ENCODE measurements around the gene ARHGAP26. TPM values are rescaled to one million over a fixed set of nuclear protein-coding genes. Genes with fewer than 3 reads are reported as not detected.

The ARHGAP26 gene
- total RNA-seq, 2 experiments from 2014 or later: 12.8 to 15.4 TPM

DNA sequence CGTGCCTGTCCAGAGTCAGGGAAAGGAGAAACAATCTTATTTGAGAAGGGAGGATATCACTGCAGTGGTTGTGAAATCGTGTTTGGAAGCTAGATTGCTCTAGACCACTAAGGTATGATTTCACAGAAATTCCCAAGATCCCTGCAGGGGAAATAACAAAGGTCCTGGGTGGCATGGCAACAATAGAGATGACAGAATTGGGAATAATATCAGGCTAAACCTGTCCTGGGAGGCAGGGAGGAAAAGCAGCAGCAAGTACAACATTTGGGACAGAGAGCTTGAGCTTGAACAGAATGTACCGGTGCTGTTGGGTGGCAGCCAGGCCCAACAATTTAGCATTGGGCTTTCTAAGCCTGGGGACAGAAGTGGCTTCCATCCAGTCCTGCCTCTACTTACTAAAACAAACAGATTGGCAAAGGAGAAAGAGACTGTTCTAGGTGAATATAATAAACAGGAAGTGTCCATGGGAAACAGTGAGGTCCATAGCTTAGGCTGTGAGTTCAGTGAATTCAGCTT lies 17.0 kb upstream of the ARHGAP26 start:
- Mint-ChIP-seq H3K4me3 (no peak overlapping the region), H3K27me3 (no peaks in the 10 kb centered on the region), H3K9me3 (ENCODE audit: low read depth) (no peaks in the 10 kb centered on the region), H3K36me3 (ENCODE audit: low read depth) (no peaks in the 10 kb centered on the region), H3K4me1 (peaks cover 21% of the 10 kb centered on the region), H3K27ac (no peak overlapping the region)
- CTCF ChIA-PET: interaction anchor here (0.7 to 10.9 kb wide), 10 partner anchors 10 to 144 kb away, joined by 3 to 229 read pairs (median 8); partner anchors contain the start of gene ARHGAP26
- POLR2A ChIA-PET: interaction anchor here (1.4 kb wide), 1 partner anchor 16 kb away, joined by 3 read pairs; no protein-coding TSS in a partner anchor
- intact Hi-C loops (cut with DNase I, micrococcal nuclease): no loop called here
- ATAC-seq: no peak
- no peak for DNase-seq

- Mint-ChIP-seq H3K4me3 (no peak overlapping the region), H3K4me1 (peaks cover 25% of the 10 kb centered on the region), H3K27ac (no peak overlapping the region), H3K27me3 (no peaks in the 10 kb centered on the region), H3K36me3 (ENCODE audit: low read depth) (no peaks in the 10 kb centered on the region), H3K9me3 (ENCODE audit: low read depth) (no peaks in the 10 kb centered on the region)
- intact Hi-C loops (cut with DNase I, micrococcal nuclease): no loop called here
- ATAC-seq (no peak), DNase-seq (no peak)
- ChIA-PET CTCF (interaction anchor here (0.6 to 10.9 kb wide), 9 partner anchors 9 to 819 kb away, joined by 3 to 229 read pairs (median 7); partner anchors contain the start of gene ARHGAP26), POLR2A (interaction anchor here (1.4 kb wide), 1 partner anchor 16 kb away, joined by 3 read pairs; no protein-coding TSS in a partner anchor)
These were observed 16.1 kb upstream of the ARHGAP26 start for GRCh38 chr5:142754031-142754430.

- Mint-ChIP-seq H3K4me1 (peaks cover 16% of the 10 kb centered on the region), H3K9me3 (ENCODE audit: low read depth) (no peaks in the 10 kb centered on the region), H3K4me3 (no peak overlapping the region), H3K36me3 (ENCODE audit: low read depth) (no peaks in the 10 kb centered on the region), H3K27me3 (no peaks in the 10 kb centered on the region), H3K27ac (no peak overlapping the region)
- ChIA-PET POLR2A (no interaction called here), CTCF (no interaction called here)
- no peak for ATAC-seq
- intact Hi-C loops (cut with DNase I, micrococcal nuclease): no loop called here
- DNase-seq: no peak
These were observed 13.6 kb upstream of the ARHGAP26 start for GRCh38 chr5:142756576-142756975.

DNA sequence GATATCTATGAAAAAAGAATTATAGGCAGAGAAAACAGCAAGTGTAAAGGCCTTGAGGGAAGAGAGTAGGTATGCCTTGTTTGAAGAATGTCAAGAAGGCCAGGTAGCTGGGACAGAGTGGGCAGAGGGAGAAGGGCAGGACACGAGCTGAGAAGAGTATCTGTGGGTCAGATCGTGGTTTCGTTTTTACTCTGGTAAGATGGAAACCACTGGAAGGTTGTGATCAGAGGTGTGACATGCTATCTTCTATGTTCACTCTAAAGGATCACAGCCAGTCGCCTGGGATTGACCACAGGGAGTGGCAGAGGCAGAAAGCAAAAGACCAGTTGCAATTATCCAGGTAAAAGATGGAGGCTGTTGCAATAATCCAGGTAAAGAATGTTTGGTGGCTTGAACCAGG lies 12.6 kb upstream of the ARHGAP26 start:
- ChIA-PET POLR2A (interaction anchor here (0.7 kb wide), 1 partner anchor 881 kb away, joined by 3 read pairs; no protein-coding TSS in a partner anchor), CTCF (no interaction called here)
- no peak for DNase-seq
- Mint-ChIP-seq H3K4me1 (peaks cover 16% of the 10 kb centered on the region), H3K27me3 (no peaks in the 10 kb centered on the region), H3K9me3 (ENCODE audit: low read depth) (no peaks in the 10 kb centered on the region), H3K36me3 (ENCODE audit: low read depth) (no peaks in the 10 kb centered on the region), H3K27ac (no peak overlapping the region), H3K4me3 (no peak overlapping the region)
- intact Hi-C loops (cut with DNase I, micrococcal nuclease): no loop called here
- ATAC-seq: no peak

DNA sequence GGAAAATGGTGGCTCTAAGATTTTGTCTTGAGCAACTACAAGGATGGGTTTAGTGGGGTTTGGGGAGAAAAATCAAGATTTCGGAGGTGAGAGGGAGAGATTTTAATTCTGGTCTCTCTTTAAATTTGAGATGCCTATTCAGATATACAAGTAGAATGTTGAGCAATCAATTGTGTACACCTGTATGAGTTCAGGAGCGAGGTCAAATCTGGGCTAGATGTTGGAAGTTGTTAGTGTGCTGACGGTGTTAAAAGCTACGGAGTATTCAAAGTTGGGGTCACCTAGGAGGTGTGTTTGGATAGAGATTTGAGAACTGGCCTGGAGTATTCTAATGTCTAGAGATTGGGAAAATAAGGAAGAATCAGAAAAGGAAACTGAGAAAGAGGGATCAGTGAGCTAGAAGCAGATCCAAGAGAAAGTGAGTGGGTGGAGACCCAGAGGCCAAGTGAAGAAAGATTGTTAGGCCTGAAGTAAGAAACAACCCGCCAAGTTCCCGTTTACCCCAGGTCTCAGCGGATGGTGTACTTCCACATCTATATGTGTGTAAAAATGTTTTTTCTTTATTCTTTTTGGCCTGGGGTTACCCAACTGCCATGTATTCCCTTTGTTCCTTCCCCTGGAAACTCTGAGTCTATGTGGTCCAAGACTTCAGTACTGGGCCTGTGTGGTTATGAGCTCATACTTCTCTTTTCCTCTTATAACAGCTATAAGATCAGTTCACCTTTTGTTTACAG lies 11.9 kb upstream of the ARHGAP26 start:
- CTCF ChIA-PET: interaction anchor here (0.7 to 1.1 kb wide), 3 partner anchors 45 to 130 kb away, joined by 3 to 4 read pairs (median 4); no protein-coding TSS in a partner anchor
- POLR2A ChIA-PET: interaction anchor here (0.7 kb wide), 1 partner anchor 881 kb away, joined by 3 read pairs; no protein-coding TSS in a partner anchor
- no peaks in the 10 kb centered on the region for H3K36me3 Mint-ChIP-seq (ENCODE audit: low read depth)
- H3K9me3 Mint-ChIP-seq (ENCODE audit: low read depth): no peaks in the 10 kb centered on the region
- peaks cover 16% of the 10 kb centered on the region for H3K4me1 Mint-ChIP-seq
- no peaks in the 10 kb centered on the region for H3K27me3 Mint-ChIP-seq
- DNase-seq (no peak), ATAC-seq (peak; percentile 80)
- intact Hi-C loops (cut with DNase I, micrococcal nuclease): no loop called here
- no peak overlapping the region for H3K4me3 Mint-ChIP-seq
- H3K27ac Mint-ChIP-seq: peak overlapping the region; percentile 2

DNA sequence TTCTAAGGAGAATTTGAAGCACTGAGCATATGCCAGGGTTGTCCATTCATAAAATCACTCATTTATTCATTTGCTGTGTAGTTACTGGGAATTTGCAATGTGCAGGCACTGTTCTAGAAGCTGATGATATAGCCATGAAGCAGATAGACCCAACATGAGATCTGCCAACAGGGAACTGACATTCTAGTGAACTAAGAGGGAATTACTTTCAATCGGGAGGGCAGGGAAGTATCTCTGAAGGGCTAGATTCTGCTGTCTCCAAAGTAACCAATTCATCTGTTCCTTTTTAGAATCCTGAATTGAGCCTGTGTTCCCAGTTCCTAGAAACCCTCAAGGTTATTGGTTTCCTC lies 11.4 kb upstream of the ARHGAP26 start:
- H3K4me1 Mint-ChIP-seq: peaks cover 16% of the 10 kb centered on the region
- no peaks in the 10 kb centered on the region for H3K36me3 Mint-ChIP-seq (ENCODE audit: low read depth)
- POLR2A ChIA-PET: no interaction called here
- DNase-seq (no peak), ATAC-seq (no peak)
- H3K27me3 Mint-ChIP-seq: no peaks in the 10 kb centered on the region
- intact Hi-C loops (cut with DNase I, micrococcal nuclease): no loop called here
- no peak overlapping the region for H3K4me3 Mint-ChIP-seq
- CTCF ChIA-PET: interaction anchor here (0.7 to 1.1 kb wide), 3 partner anchors 45 to 130 kb away, joined by 3 to 4 read pairs (median 4); no protein-coding TSS in a partner anchor
- no peaks in the 10 kb centered on the region for H3K9me3 Mint-ChIP-seq (ENCODE audit: low read depth)
- no peak overlapping the region for H3K27ac Mint-ChIP-seq

DNA sequence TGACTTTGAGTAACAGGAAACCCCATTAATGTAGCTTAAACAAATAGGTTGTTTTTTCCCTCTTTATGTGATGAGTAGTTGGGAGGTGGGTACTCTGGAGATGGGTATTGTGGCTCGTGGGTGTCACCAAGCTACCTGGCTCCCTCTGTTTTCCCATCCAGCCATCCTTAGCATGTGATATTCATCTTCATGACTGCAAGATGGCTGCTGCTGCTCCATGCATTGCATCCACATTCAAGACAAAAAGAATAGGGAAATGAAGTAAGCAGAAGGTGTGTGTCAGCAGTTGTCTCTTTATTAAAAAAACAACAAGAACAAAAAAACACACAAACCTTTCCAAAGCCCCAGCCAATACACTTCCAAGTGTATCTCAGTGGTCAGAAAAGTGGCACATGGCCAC lies 6.5 kb upstream of the ARHGAP26 start:
- peaks cover 1% of the 10 kb centered on the region for H3K4me1 Mint-ChIP-seq
- ATAC-seq: no peak

DNA sequence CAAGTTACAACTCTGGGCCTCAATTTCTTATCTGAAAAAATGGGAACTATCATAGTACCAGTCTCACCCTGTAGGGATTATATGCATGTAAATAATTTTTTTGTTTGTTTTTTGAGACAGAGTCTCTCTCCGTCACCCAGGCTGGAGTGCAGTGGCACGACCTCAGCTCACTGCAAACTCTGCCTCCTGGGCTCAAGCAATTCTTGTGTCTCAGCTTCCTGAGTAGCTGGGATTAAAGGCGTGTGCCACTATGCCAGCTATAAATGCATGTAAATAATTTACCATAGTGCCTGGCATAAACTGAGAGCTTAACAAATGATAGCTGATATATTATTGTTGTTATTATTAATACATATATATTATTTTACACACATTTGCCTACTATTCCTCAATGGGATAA lies 3.0 kb upstream of the ARHGAP26 start:
- ChIA-PET CTCF (interaction anchor here (1.1 to 8.2 kb wide), 7 partner anchors 16 to 121 kb away, joined by 4 to 75 read pairs (median 6); no protein-coding TSS in a partner anchor), POLR2A (interaction anchor here (1.0 kb wide), 1 partner anchor 33 kb away, joined by 3 read pairs; no protein-coding TSS in a partner anchor)
- Mint-ChIP-seq H3K36me3 (ENCODE audit: low read depth) (no peaks in the 10 kb centered on the region), H3K27ac (no peak overlapping the region), H3K4me1 (peaks cover 18% of the 10 kb centered on the region), H3K9me3 (ENCODE audit: low read depth) (no peaks in the 10 kb centered on the region), H3K27me3 (no peaks in the 10 kb centered on the region), H3K4me3 (no peak overlapping the region)
- intact Hi-C loops (cut with DNase I, micrococcal nuclease): no loop called here
- DNase-seq: no peak
- no peak for ATAC-seq

More for the DNA sequence above, 6.5 kb upstream of the ARHGAP26 start:
- intact Hi-C loops (cut with DNase I, micrococcal nuclease): no loop called here
- Mint-ChIP-seq H3K27me3 (no peaks in the 10 kb centered on the region), H3K9me3 (ENCODE audit: low read depth) (no peaks in the 10 kb centered on the region), H3K36me3 (ENCODE audit: low read depth) (no peaks in the 10 kb centered on the region), H3K4me3 (no peak overlapping the region), H3K27ac (no peak overlapping the region)
- DNase-seq: no peak
- POLR2A ChIA-PET: no interaction called here
- CTCF ChIA-PET: interaction anchor here (0.8 to 2.5 kb wide), 6 partner anchors 9 to 116 kb away, joined by 3 to 11 read pairs (median 4); no protein-coding TSS in a partner anchor

DNA sequence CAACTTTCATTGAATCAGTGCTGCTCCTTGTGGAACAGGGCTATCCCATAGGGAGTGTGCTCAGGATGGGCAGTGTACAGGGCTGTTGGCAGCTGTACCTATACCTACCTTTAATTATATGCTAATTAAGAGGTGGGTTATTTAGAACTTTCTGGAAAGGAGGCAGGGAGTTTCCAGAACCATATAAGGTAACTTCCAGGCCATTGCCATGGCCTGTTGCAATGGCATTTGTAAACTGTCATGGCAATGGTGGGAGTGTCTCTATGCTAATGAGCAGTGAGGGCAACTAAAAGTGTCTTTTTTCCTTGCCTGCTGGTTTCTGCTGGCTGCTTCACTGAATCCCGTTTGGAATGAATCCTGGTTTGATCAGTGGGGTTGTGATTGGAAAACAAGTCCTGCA lies 2.3 kb upstream of the ARHGAP26 start:
- H3K27ac Mint-ChIP-seq: no peak overlapping the region
- ATAC-seq (no peak), DNase-seq (no peak)
- H3K27me3 Mint-ChIP-seq: no peaks in the 10 kb centered on the region
- ChIA-PET CTCF (interaction anchor here (0.7 to 8.2 kb wide), 8 partner anchors 15 to 113 kb away, joined by 3 to 75 read pairs (median 6); no protein-coding TSS in a partner anchor), POLR2A (interaction anchor here (1.0 kb wide), 1 partner anchor 32 kb away, joined by 3 read pairs; no protein-coding TSS in a partner anchor)
- no peak overlapping the region for H3K4me3 Mint-ChIP-seq
- intact Hi-C loops (cut with DNase I, micrococcal nuclease): loop anchor here in 1 of 2 experiments (2.0 kb wide), 1 partner anchor 15 kb away; no protein-coding TSS in a partner anchor
- H3K9me3 Mint-ChIP-seq (ENCODE audit: low read depth): no peaks in the 10 kb centered on the region
- no peaks in the 10 kb centered on the region for H3K36me3 Mint-ChIP-seq (ENCODE audit: low read depth)
- H3K4me1 Mint-ChIP-seq: peaks cover 25% of the 10 kb centered on the region

DNA sequence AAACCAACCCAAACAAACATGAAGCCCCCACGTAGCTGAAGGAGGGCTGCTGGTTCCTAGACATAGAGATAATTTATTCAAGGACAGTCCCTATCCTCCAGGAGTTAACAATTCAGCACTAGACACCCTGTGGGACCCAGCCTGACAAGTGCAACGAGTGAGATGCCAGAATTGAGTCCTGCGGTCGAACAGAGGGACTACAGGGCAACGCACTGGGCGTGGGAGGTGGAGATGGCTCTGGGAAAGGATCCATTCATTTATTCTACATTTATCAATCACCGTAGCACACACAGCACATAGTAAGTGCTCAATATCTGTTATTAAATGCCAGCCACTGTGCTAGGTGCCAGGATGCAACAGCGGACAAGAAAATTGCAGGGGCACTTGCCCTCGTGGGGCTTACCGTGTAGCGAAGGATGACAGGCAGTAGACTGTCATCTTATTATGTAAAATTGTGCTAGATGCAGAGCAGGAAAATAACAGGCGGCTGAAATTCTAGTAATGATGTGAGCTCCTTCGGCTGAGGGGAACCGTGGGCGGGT lies 855 bp upstream of the ARHGAP26 start:
- peak overlapping the region; percentile 88 for H3K27ac Mint-ChIP-seq
- H3K36me3 Mint-ChIP-seq (ENCODE audit: low read depth): no peaks in the 10 kb centered on the region
- H3K4me3 Mint-ChIP-seq: peak overlapping the region; percentile 84
- DNase-seq (peak; percentile 65), ATAC-seq (peak; percentile 1)
- peaks cover 35% of the 10 kb centered on the region for H3K4me1 Mint-ChIP-seq
- H3K27me3 Mint-ChIP-seq: no peaks in the 10 kb centered on the region
- intact Hi-C loops (cut with DNase I, micrococcal nuclease): loop anchor here in 1 of 2 experiments (2.0 kb wide), 1 partner anchor 13 kb away; no protein-coding TSS in a partner anchor
- ChIA-PET CTCF (interaction anchor here (0.8 to 8.2 kb wide), 11 partner anchors 10 to 129 kb away, joined by 3 to 75 read pairs (median 15); no protein-coding TSS in a partner anchor), POLR2A (interaction anchor here (0.8 to 2.1 kb wide), 4 partner anchors 15 to 32 kb away, joined by 3 to 16 read pairs (median 4); no protein-coding TSS in a partner anchor)
- no peaks in the 10 kb centered on the region for H3K9me3 Mint-ChIP-seq (ENCODE audit: low read depth)
